Epithelial cell of proximal tubule (primary cell): ENCODE measurements around the gene EFL1. TPM values are rescaled to one million over a fixed set of nuclear protein-coding genes. Genes with fewer than 3 reads are reported as not detected.

ENCODE experiments used
- DNase-seq: peaks from one replicate; pipeline ENCODE4 v3.0.0-alpha.2; 2011; ENCODE audit warnings: low read depth
- H3K4me3 ChIP-seq: 2 replicates; pipeline ENCODE4 v1.5.1; 2011; ENCODE audit warnings: low read depth, mild to moderate bottlenecking, low read length
- CTCF ChIP-seq: conservative IDR thresholded peaks from 2 replicates; pipeline ENCODE4 v1.5.1; 2012; ENCODE audit warnings: low read depth, mild to moderate bottlenecking, low read length
- total RNA-seq: library from RNA; depleted of rRNA; stranded (reverse); fragments of >200 nt; gene quantifications from 2 replicates; pipeline ENCODE4 v1.2.3, GENCODE V29; 2015

EFL1 gene
- total RNA-seq, 1 donor from 2014 or later = 16.6 TPM

GRCh38 chr15:82178061-82178460 is 84.5 kb downstream of the EFL1 start:
- no peak overlapping the region for H3K4me3 ChIP-seq
- no peak for DNase-seq
- TF ChIP-seq CTCF = no peak

- DNase-seq = no peak
- no peak for TF ChIP-seq CTCF
- no peak overlapping the region for H3K4me3 ChIP-seq
Observed at GRCh38 chr15:82177291-82178010, 85.1 kb downstream of the EFL1 start.

GRCh38 chr15:82176542-82176941 is 86.0 kb downstream of the EFL1 start:
- TF ChIP-seq CTCF = no peak
- H3K4me3 ChIP-seq = no peak overlapping the region
- DNase-seq = no peak

DNA sequence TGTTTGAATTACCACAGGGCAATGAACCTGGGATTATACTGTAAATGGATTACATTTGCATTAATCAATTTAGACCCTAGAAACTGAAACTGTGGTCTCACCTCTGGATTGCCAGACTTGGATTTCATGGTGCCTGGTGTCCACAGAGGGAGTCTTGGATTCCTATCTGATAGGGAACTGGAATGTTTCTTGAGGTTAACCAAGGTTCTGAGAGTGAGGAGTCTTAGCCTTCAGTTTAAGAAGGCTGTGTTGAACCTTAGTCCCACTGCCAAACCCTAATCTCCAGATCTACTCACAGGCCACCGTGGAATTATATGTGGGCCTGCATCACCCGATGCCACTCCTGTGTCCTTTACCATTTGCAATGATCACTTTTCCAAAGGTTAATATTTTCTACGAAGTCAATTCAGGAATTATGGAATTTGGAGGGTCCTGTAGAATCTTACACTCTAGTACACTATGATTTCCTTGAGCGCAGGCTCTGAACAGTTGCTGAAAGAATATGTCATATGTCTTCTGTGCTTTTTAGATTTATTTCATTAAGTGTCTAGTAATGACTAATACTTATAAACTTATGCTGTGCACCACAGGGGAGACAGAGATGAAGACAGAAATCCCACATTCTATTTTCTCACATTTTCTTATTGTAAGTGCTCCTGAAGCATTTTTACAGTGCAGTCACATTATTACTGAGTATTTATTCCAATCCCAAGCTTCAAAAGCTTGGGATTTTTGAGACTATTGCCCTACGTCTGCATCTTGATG is 87.9 kb downstream of the EFL1 start:
- DNase-seq = no peak
- no peak for TF ChIP-seq CTCF
- no peak overlapping the region for H3K4me3 ChIP-seq

- no peak for TF ChIP-seq CTCF
- no peak for DNase-seq
Observed at GRCh38 chr15:82173108-82173507, 89.4 kb downstream of the EFL1 start.

GRCh38 chr15:82172506-82172905 is 90.0 kb downstream of the EFL1 start:
- no peak for TF ChIP-seq CTCF
- no peak for DNase-seq
- H3K4me3 ChIP-seq = no peak overlapping the region

More at GRCh38 chr15:82173108-82173507, 89.4 kb downstream of the EFL1 start:
- H3K4me3 ChIP-seq = no peak overlapping the region
